PC-9 (cell line): Measurements from ENCODE around the gene ARPC1A. TPM values are rescaled to one million over a fixed set of nuclear protein-coding genes. Genes with fewer than 3 reads are reported as not detected.

Source experiments
- BruUV-seq: library from RNA; stranded (reverse); fragments of 400-500 nt; replicated peaks from 2 replicates; lab custom pipeline; 2021; lab: Mats Ljungman, UMichigan
- CTCF ChIA-PET: fragments of 300-600 bp; sonication (Branson Sonifier 250); formaldehyde crosslinking; loops from one replicate; lab custom pipeline; 2022; ENCODE audit warnings: antibody characterized with exemption; lab: Charles Lee
- POLR2A ChIA-PET: fragments of 300-600 bp; sonication (Branson Sonifier 250); formaldehyde crosslinking; loops from one replicate; lab custom pipeline; 2022; ENCODE audit warnings: antibody characterized with exemption; ENCODE audit not compliant: unreplicated experiment; lab: Charles Lee
- DNase-seq, 2 experiments: peaks; one replicate each; pipeline versions ENCODE4 v3.0.0 to v3.0.0-alpha.2; 2015 to 2022; ENCODE audit warnings: mixed read lengths in 1 of 2
- H2AFZ ChIP-seq: fragments of 200-600 bp; sonication (generic); 2 replicates; pipeline ENCODE4 v1.8.1; 2017; ENCODE audit warnings: antibody characterized with exemption
- H3F3A ChIP-seq: fragments of 200-600 bp; sonication (generic); 2 replicates; pipeline ENCODE4 v1.8.1; 2017; ENCODE audit warnings: antibody characterized with exemption, mild to moderate bottlenecking, low read depth; ENCODE audit not compliant: insufficient read depth
- H3K27ac ChIP-seq: fragments of 200-600 bp; sonication (generic); 2 replicates; pipeline ENCODE4 v1.6.1; 2016; ENCODE audit warnings: mixed run types
- H3K27me3 ChIP-seq: fragments of 200-600 bp; sonication (generic); 2 replicates; pipeline ENCODE4 v1.6.1; 2016; ENCODE audit warnings: low read depth, mixed run types; ENCODE audit not compliant: insufficient read depth
- H3K36me3 ChIP-seq: fragments of 200-600 bp; sonication (generic); 2 replicates; pipeline ENCODE4 v1.6.1; 2016; ENCODE audit warnings: low read depth, mixed run types
- H3K4me1 ChIP-seq: fragments of 200-600 bp; sonication (generic); replicated peaks from 2 replicates; pipeline ENCODE4 v1.6.1; 2016; ENCODE audit warnings: mixed run types; ENCODE audit not compliant: insufficient read depth
- H3K4me2 ChIP-seq: fragments of 200-600 bp; sonication (generic); 2 replicates; pipeline ENCODE4 v1.6.1; 2017; ENCODE audit warnings: mixed run types
- H3K4me3 ChIP-seq: fragments of 200-600 bp; sonication (generic); 2 replicates; pipeline ENCODE4 v1.6.1; 2016; ENCODE audit warnings: mixed run types
- H3K79me2 ChIP-seq: fragments of 200-600 bp; sonication (generic); 2 replicates; pipeline ENCODE4 v1.6.1; 2017; ENCODE audit warnings: low read depth, mixed run types
- H3K9me2 ChIP-seq: fragments of 200-600 bp; sonication (generic); 2 replicates; pipeline ENCODE4 v1.8.1; 2017; ENCODE audit warnings: mild to moderate bottlenecking; ENCODE audit not compliant: insufficient read depth
- H3K9me3 ChIP-seq: fragments of 200-600 bp; sonication (generic); 2 replicates; pipeline ENCODE4 v1.8.1; 2016; ENCODE audit warnings: low read depth; ENCODE audit not compliant: insufficient read depth
- H4K20me1 ChIP-seq: fragments of 200-600 bp; sonication (generic); 2 replicates; pipeline ENCODE4 v1.8.1; 2017; ENCODE audit not compliant: insufficient read depth
- CTCF ChIP-seq: fragments of 200-600 bp; sonication (generic); conservative IDR thresholded peaks from 2 replicates; pipeline ENCODE4 v1.6.1; 2017; ENCODE audit warnings: mixed run types, antibody characterized with exemption, mild to moderate bottlenecking, moderate library complexity
- EZH2 ChIP-seq: fragments of 200-600 bp; sonication (generic); IDR thresholded peaks from 2 replicates; pipeline ENCODE4 v1.8.0; 2017; ENCODE audit warnings: antibody characterized with exemption, low read depth
- intact Hi-C: fragments of 100-400 bp; cut with micrococcal nuclease; formaldehyde crosslinking; loops from one replicate; pipeline ENCODE4 v1.10.0; 2022; ENCODE audit not compliant: unreplicated experiment
- total RNA-seq: library from RNA; stranded (reverse); gene quantifications from 2 replicates; pipeline ENCODE4 v1.2.3, GENCODE V29; 2021

ARPC1A gene
- total RNA-seq, 1 experiment from 2014 or later, result 305 TPM

- no peak overlapping the region for H3K4me2 ChIP-seq
- H3F3A ChIP-seq, result peaks cover 40% of the 10 kb centered on the region
- H3K9me2 ChIP-seq, result no peaks in the 10 kb centered on the region
- no peaks in the 10 kb centered on the region for H3K27me3 ChIP-seq
- H4K20me1 ChIP-seq, result peaks cover 39% of the 10 kb centered on the region
- no peak overlapping the region for H2AFZ ChIP-seq
- H3K79me2 ChIP-seq, result no peaks in the 10 kb centered on the region
- BruUV-seq, result no TSS peak
- no peaks in the 10 kb centered on the region for H3K4me1 ChIP-seq
- intact Hi-C loops, result no loop called here
- H3K4me3 ChIP-seq, result no peak overlapping the region
- ChIA-PET POLR2A (no interaction called here), CTCF (no interaction called here)
- TF ChIP-seq CTCF (no peak), EZH2 (no peak)
- peaks cover 28% of the 10 kb centered on the region for H3K36me3 ChIP-seq
- H3K9me3 ChIP-seq, result no peaks in the 10 kb centered on the region
- no peak for DNase-seq
- no peak overlapping the region for H3K27ac ChIP-seq
Observed at GRCh38 chr7:99396418-99397296, 71.0 kb downstream of the ARPC1A start.

- intact Hi-C loops, result no loop called here
- H3K27ac ChIP-seq, result no peak overlapping the region
- DNase-seq, result no peak
- no peaks in the 10 kb centered on the region for H3K9me2 ChIP-seq
- no peak overlapping the region for H2AFZ ChIP-seq
- no peaks in the 10 kb centered on the region for H3K9me3 ChIP-seq
- H4K20me1 ChIP-seq, result peaks cover 42% of the 10 kb centered on the region
- no TSS peak for BruUV-seq
- peaks cover 28% of the 10 kb centered on the region for H3K36me3 ChIP-seq
- ChIA-PET POLR2A (interaction anchor here (0.6 kb wide), 1 partner anchor 519 kb away, joined by 3 read pairs; the partner anchor contains the start of gene TRRAP), CTCF (no interaction called here)
- H3K4me3 ChIP-seq, result no peak overlapping the region
- no peaks in the 10 kb centered on the region for H3K4me1 ChIP-seq
- TF ChIP-seq CTCF (no peak), EZH2 (no peak)
- no peak overlapping the region for H3K4me2 ChIP-seq
- peaks cover 44% of the 10 kb centered on the region for H3F3A ChIP-seq
- no peaks in the 10 kb centered on the region for H3K79me2 ChIP-seq
- no peaks in the 10 kb centered on the region for H3K27me3 ChIP-seq
Observed at GRCh38 chr7:99397297-99397983, 71.7 kb downstream of the ARPC1A start.

GRCh38 chr7:99398891-99399445 lies 73.3 kb downstream of the ARPC1A start:
- Histone ChIP-seq H3K4me1 (no peaks in the 10 kb centered on the region), H3K27me3 (no peaks in the 10 kb centered on the region), H3K79me2 (peaks cover 4% of the 10 kb centered on the region; the same call in 1 of the 2 replicates), H2AFZ (no peak overlapping the region), H3K9me2 (no peaks in the 10 kb centered on the region), H3K4me2 (no peak overlapping the region), H3K4me3 (no peak overlapping the region), H3F3A (peaks cover 39% of the 10 kb centered on the region), H4K20me1 (peaks cover 52% of the 10 kb centered on the region), H3K27ac (no peak overlapping the region), H3K36me3 (peaks cover 37% of the 10 kb centered on the region), H3K9me3 (no peaks in the 10 kb centered on the region)
- intact Hi-C loops, result no loop called here
- CTCF ChIA-PET, result no interaction called here
- no peak for DNase-seq
- POLR2A ChIA-PET, result interaction anchor here (0.6 kb wide), 1 partner anchor 800 kb away, joined by 3 read pairs; no protein-coding TSS in a partner anchor
- no TSS peak for BruUV-seq
- TF ChIP-seq EZH2 (no peak), CTCF (no peak)
